ENCODE data around the gene RSPO4.

RSPO4 gene

DNA sequence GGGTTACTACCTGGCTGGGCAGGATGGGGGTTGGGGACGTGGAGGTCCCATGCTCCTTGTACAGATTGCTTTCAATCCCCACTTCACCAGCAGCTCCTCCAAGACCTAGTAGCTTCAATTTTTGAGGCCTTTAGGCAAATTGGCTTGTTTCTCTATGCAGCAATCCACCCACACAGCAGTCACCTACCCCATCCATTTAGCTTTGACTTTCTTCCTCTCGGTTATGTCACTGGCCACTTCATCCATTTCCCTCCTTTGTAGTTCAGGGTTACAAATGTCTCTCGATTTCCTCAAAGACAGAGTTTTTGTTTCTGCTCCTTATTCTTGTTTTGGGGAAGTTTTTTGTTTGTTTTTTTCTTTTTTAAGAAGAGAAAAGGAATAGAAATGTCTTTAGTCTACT lies 33.4 kb upstream of the RSPO4 start:
- no peaks in the 10 kb centered on the region for H3K79me2 ChIP-seq (ENCODE audit: insufficient read depth, low read length)
- no peak overlapping the region for H3K27ac ChIP-seq (ENCODE audit: low read depth, low read length, poor library complexity, severe bottlenecking)
- TF ChIP-seq, protein P1, sequence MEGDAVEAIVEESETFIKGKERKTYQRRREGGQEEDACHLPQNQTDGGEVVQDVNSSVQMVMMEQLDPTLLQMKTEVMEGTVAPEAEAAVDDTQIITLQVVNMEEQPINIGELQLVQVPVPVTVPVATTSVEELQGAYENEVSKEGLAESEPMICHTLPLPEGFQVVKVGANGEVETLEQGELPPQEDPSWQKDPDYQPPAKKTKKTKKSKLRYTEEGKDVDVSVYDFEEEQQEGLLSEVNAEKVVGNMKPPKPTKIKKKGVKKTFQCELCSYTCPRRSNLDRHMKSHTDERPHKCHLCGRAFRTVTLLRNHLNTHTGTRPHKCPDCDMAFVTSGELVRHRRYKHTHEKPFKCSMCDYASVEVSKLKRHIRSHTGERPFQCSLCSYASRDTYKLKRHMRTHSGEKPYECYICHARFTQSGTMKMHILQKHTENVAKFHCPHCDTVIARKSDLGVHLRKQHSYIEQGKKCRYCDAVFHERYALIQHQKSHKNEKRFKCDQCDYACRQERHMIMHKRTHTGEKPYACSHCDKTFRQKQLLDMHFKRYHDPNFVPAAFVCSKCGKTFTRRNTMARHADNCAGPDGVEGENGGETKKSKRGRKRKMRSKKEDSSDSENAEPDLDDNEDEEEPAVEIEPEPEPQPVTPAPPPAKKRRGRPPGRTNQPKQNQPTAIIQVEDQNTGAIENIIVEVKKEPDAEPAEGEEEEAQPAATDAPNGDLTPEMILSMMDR (IDR thresholded peaks at IDR 0.05; ENCODE audit: low read length), result no peak
- no peak for TF ChIP-seq EZH2 (IDR thresholded peaks at IDR 0.05; ENCODE audit: borderline replicate concordance, low read length)

DNA sequence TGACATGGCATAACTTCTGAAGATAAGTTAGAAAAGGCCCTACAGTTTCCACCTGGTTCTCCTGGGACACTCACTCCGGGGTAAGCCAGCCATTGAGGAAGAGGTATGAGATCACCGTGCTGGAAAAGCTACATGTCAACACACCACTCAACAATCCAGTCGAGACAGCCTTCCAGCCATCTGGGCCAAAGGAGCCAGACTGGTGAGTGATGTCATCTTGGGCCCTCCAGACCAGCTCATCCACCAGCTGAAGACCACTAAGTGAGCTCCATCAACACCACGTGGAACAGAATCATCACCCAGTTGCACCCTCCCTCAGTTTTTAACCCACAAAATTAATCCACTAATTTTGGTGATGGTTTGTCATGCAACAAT lies 32.3 kb upstream of the RSPO4 start:
- Histone ChIP-seq H3K4me2 (ENCODE audit: low read length) (no peak overlapping the region), H4K20me1 (ENCODE audit: insufficient read depth, low read length) (no peaks in the 10 kb centered on the region), H3K79me2 (ENCODE audit: insufficient read depth, low read length) (no peaks in the 10 kb centered on the region), H3K4me3 (ENCODE audit: low read depth, low read length, poor library complexity, severe bottlenecking) (no peak overlapping the region), H3K27me3 (ENCODE audit: insufficient read depth, low read length) (no peaks in the 10 kb centered on the region), H3K27ac (ENCODE audit: low read depth, low read length, poor library complexity, severe bottlenecking) (no peak overlapping the region), H3K9ac (ENCODE audit: low read length) (no peak overlapping the region), H3K9me3 (ENCODE audit: low read length) (no peaks in the 10 kb centered on the region), H3K36me3 (ENCODE audit: insufficient read depth, low read length) (no peaks in the 10 kb centered on the region), H3K9me2 (ENCODE audit: low read depth, low read length) (no peaks in the 10 kb centered on the region), H3K4me1 (ENCODE audit: insufficient read depth, low read length, severe bottlenecking) (no peaks in the 10 kb centered on the region), H3F3A (ENCODE audit: insufficient read depth, low read length) (no peaks in the 10 kb centered on the region), H2AFZ (ENCODE audit: low read length) (no peak overlapping the region)
- TF ChIP-seq, protein P1 (IDR thresholded peaks at IDR 0.05; ENCODE audit: low read length), result no peak
- TF ChIP-seq EZH2 (IDR thresholded peaks at IDR 0.05; ENCODE audit: borderline replicate concordance, low read length), result no peak

More for the DNA sequence above, 33.4 kb upstream of the RSPO4 start:
- Histone ChIP-seq H3K9me3 (ENCODE audit: low read length) (no peaks in the 10 kb centered on the region), H3K4me2 (ENCODE audit: low read length) (no peak overlapping the region), H2AFZ (ENCODE audit: low read length) (no peak overlapping the region), H3K9me2 (ENCODE audit: low read depth, low read length) (no peaks in the 10 kb centered on the region), H4K20me1 (ENCODE audit: insufficient read depth, low read length) (no peaks in the 10 kb centered on the region), H3F3A (ENCODE audit: insufficient read depth, low read length) (no peaks in the 10 kb centered on the region), H3K36me3 (ENCODE audit: insufficient read depth, low read length) (no peaks in the 10 kb centered on the region), H3K9ac (ENCODE audit: low read length) (no peak overlapping the region), H3K4me1 (ENCODE audit: insufficient read depth, low read length, severe bottlenecking) (no peaks in the 10 kb centered on the region), H3K4me3 (ENCODE audit: low read depth, low read length, poor library complexity, severe bottlenecking) (no peak overlapping the region), H3K27me3 (ENCODE audit: insufficient read depth, low read length) (no peaks in the 10 kb centered on the region)

DNA sequence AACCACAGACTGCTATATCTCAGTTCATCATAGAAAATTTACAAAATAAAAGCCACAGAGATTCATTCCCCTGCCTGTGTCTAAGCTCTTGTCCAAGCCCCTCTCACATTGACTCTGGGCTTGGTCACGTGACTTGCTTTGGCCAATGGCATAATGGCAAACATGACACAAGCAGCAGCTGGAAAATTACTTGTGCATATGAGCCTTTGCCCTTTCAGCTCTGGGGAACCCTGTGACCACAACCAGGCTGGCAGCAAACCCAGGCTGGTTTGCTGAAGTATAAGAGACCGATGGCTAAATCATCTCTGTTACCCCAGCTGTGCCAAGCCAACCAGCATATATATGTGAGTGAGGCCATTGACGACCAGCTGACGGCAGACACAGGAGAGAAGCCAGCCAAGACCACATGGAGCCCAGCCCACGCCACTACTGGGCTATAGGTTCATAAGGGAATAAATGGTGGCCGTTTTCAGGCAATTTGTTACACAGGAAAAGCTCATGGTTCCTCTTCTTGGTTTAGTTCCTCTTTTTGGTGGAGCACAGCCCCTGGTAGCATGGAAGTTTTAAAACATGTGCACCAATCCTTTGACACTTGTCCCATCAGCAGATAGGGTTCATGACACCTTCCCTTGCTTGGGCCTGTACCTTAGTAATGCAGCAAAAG lies 31.8 kb upstream of the RSPO4 start:
- TF ChIP-seq, protein P1 (IDR thresholded peaks at IDR 0.05; ENCODE audit: low read length), result no peak
- Histone ChIP-seq H3K4me1 (ENCODE audit: insufficient read depth, low read length, severe bottlenecking) (no peaks in the 10 kb centered on the region), H4K20me1 (ENCODE audit: insufficient read depth, low read length) (no peaks in the 10 kb centered on the region), H3K4me3 (ENCODE audit: low read depth, low read length, poor library complexity, severe bottlenecking) (no peak overlapping the region), H3K27me3 (ENCODE audit: insufficient read depth, low read length) (no peaks in the 10 kb centered on the region), H3F3A (ENCODE audit: insufficient read depth, low read length) (no peaks in the 10 kb centered on the region), H3K79me2 (ENCODE audit: insufficient read depth, low read length) (no peaks in the 10 kb centered on the region), H3K9me2 (ENCODE audit: low read depth, low read length) (no peaks in the 10 kb centered on the region), H3K4me2 (ENCODE audit: low read length) (no peak overlapping the region), H3K9ac (ENCODE audit: low read length) (no peak overlapping the region), H3K27ac (ENCODE audit: low read depth, low read length, poor library complexity, severe bottlenecking) (no peak overlapping the region), H2AFZ (ENCODE audit: low read length) (no peak overlapping the region), H3K9me3 (ENCODE audit: low read length) (no peaks in the 10 kb centered on the region), H3K36me3 (ENCODE audit: insufficient read depth, low read length) (no peaks in the 10 kb centered on the region)

All from OCI-LY1 (cell line).